SU-DHL-6 (cell line): ENCODE measurements around the gene RAB9A.
"Not testable (repeated sequence)": the region's sequence is repeated elsewhere in the genome, so short reads cannot be mapped to it uniquely, and the experiment has no call there.

Source experiments
- H2AFZ ChIP-seq: fragments of 200-600 bp; sonication (generic); 2 replicates; pipeline ENCODE4 v1.6.1; 2014; ENCODE audit warnings: low read depth, mild to moderate bottlenecking, moderate library complexity, mixed read lengths, antibody characterized with exemption, low read length; ENCODE audit not compliant: severe bottlenecking
- H3F3A ChIP-seq: fragments of 200-600 bp; shearing (Covaris generic); 2 replicates; pipeline ENCODE4 v1.6.0; 2016; ENCODE audit warnings: antibody characterized with exemption, mild to moderate bottlenecking; ENCODE audit not compliant: insufficient read depth
- H3K27ac ChIP-seq: fragments of 200-600 bp; sonication (generic); 2 replicates; pipeline ENCODE4 v1.5.1; 2016; ENCODE audit warnings: low read depth, mild to moderate bottlenecking, low read length, moderate library complexity, mixed read lengths
- H3K27me3 ChIP-seq: fragments of 200-600 bp; sonication (generic), shearing (Covaris generic); 2 replicates; pipeline ENCODE4 v1.6.0; 2014; ENCODE audit warnings: mild to moderate bottlenecking, low read length
- H3K36me3 ChIP-seq: fragments of 200-600 bp; sonication (generic); 2 replicates; pipeline ENCODE4 v1.6.1; 2014; ENCODE audit warnings: mild to moderate bottlenecking, low read length, mixed read lengths
- H3K4me2 ChIP-seq: fragments of 300-600, 200-600 bp; shearing (Covaris generic), sonication (generic); 2 replicates; pipeline ENCODE4 v1.6.0; 2014; ENCODE audit warnings: low read length, low read depth, mild to moderate bottlenecking; ENCODE audit not compliant: poor library complexity, severe bottlenecking
- H3K4me3 ChIP-seq: fragments of 200-600 bp; sonication (generic); 2 replicates; pipeline ENCODE4 v1.5.1; 2014; ENCODE audit warnings: antibody characterized with exemption, low read length, mild to moderate bottlenecking, mixed read lengths; ENCODE audit not compliant: insufficient read depth, poor library complexity, severe bottlenecking
- H3K79me2 ChIP-seq: fragments of 200-600 bp; sonication (generic); 2 replicates; pipeline ENCODE4 v1.6.1; 2014; ENCODE audit warnings: mild to moderate bottlenecking, low read length, moderate library complexity; ENCODE audit not compliant: insufficient read depth
- H3K9ac ChIP-seq: fragments of 200-600 bp; sonication (generic); 2 replicates; pipeline ENCODE4 v1.7.0; 2014; ENCODE audit warnings: mild to moderate bottlenecking, low read length
- H3K9me2 ChIP-seq: fragments of 200-600 bp; sonication (generic); replicated peaks from 2 replicates; pipeline ENCODE4 v1.6.1; 2014; ENCODE audit warnings: low read length; ENCODE audit not compliant: insufficient read depth
- H3K9me3 ChIP-seq: fragments of 200-600 bp; sonication (generic); 2 replicates; pipeline ENCODE4 v1.6.1; 2014; ENCODE audit warnings: low read length, mixed read lengths; ENCODE audit not compliant: insufficient read depth
- H4K20me1 ChIP-seq: fragments of 200-600 bp; sonication (generic); 2 replicates; pipeline ENCODE4 v1.6.1; 2014; ENCODE audit warnings: low read depth, mild to moderate bottlenecking, antibody characterized with exemption, low read length, moderate library complexity, mixed read lengths
- CTCF ChIP-seq: fragments of 200-600 bp; sonication (generic); IDR thresholded peaks from one replicate; pipeline ENCODE4 v1.5.1; 2017; ENCODE audit warnings: antibody characterized with exemption, mild to moderate bottlenecking, low read length, moderate library complexity; ENCODE audit not compliant: insufficient read depth, poor library complexity, severe bottlenecking
- EZH2phosphoT487 ChIP-seq: fragments of 200-600 bp; sonication (generic), shearing (Covaris generic); conservative IDR thresholded peaks from 2 replicates; pipeline ENCODE4 v1.6.1; 2018; ENCODE audit warnings: mild to moderate bottlenecking, antibody characterized with exemption, low read length, moderate library complexity, mixed read lengths

RAB9A gene

GRCh38 chrX:13669246-13669737 lies 19.6 kb upstream of the RAB9A start:
- no peaks in the 10 kb centered on the region for H3K9me2 ChIP-seq
- H3F3A ChIP-seq: no peaks in the 10 kb centered on the region
- no peak overlapping the region for H3K4me3 ChIP-seq
- TF ChIP-seq CTCF: no peak
- no peak for TF ChIP-seq EZH2phosphoT487
- no peaks in the 10 kb centered on the region for H3K27me3 ChIP-seq
- no peak overlapping the region for H3K4me2 ChIP-seq
- no peak overlapping the region for H3K9ac ChIP-seq
- no peak overlapping the region for H3K27ac ChIP-seq
- H3K36me3 ChIP-seq: no peaks in the 10 kb centered on the region
- H2AFZ ChIP-seq: no peak overlapping the region
- H3K79me2 ChIP-seq: no peaks in the 10 kb centered on the region
- no peaks in the 10 kb centered on the region for H4K20me1 ChIP-seq
- H3K9me3 ChIP-seq: no peaks in the 10 kb centered on the region

- not testable (repeated sequence) for H3K9me3 ChIP-seq, H2AFZ ChIP-seq, H3K27me3 ChIP-seq, H3F3A ChIP-seq, H3K36me3 ChIP-seq, H4K20me1 ChIP-seq, H3K4me2 ChIP-seq, H3K27ac ChIP-seq, H3K9me2 ChIP-seq, H3K9ac ChIP-seq, H3K79me2 ChIP-seq, H3K4me3 ChIP-seq
These were observed 19.2 kb upstream of the RAB9A start for GRCh38 chrX:13669755-13670154.

- Histone ChIP-seq H3K27me3 (no peaks in the 10 kb centered on the region), H3K36me3 (no peaks in the 10 kb centered on the region), H4K20me1 (no peaks in the 10 kb centered on the region), H3K9me3 (no peaks in the 10 kb centered on the region), H3K4me2 (no peak overlapping the region), H3F3A (no peaks in the 10 kb centered on the region), H3K27ac (no peak overlapping the region), H3K9me2 (no peaks in the 10 kb centered on the region), H3K79me2 (no peaks in the 10 kb centered on the region), H3K9ac (no peak overlapping the region), H3K4me3 (no peak overlapping the region), H2AFZ (no peak overlapping the region)
- no peak for TF ChIP-seq EZH2phosphoT487
- TF ChIP-seq CTCF: no peak
These were observed 18.7 kb upstream of the RAB9A start for GRCh38 chrX:13670197-13670596.

- H3F3A ChIP-seq: no peaks in the 10 kb centered on the region
- H3K9me2 ChIP-seq: no peaks in the 10 kb centered on the region
- H3K9me3 ChIP-seq: no peaks in the 10 kb centered on the region
- no peak overlapping the region for H3K27ac ChIP-seq
- no peak overlapping the region for H2AFZ ChIP-seq
- no peaks in the 10 kb centered on the region for H4K20me1 ChIP-seq
- no peak overlapping the region for H3K4me2 ChIP-seq
- H3K9ac ChIP-seq: no peak overlapping the region
- TF ChIP-seq CTCF (no peak), EZH2phosphoT487 (no peak)
- H3K27me3 ChIP-seq: no peaks in the 10 kb centered on the region
- H3K36me3 ChIP-seq: no peaks in the 10 kb centered on the region
- no peak overlapping the region for H3K4me3 ChIP-seq
- H3K79me2 ChIP-seq: no peaks in the 10 kb centered on the region
These were observed 15.9 kb upstream of the RAB9A start for GRCh38 chrX:13673016-13673415.
